Smooth muscle cell (in vitro differentiated cells): Measurements from ENCODE around the gene ERBB2. TPM values are rescaled to one million over a fixed set of nuclear protein-coding genes. Genes with fewer than 3 reads are reported as not detected.
A peak's percentile ranks its signal among the peaks of the same experiment; 100 is the strongest.

Experiments
- DNase-seq: peaks from one replicate; lab custom pipeline; 2025; ENCODE audit not compliant: unreplicated experiment; lab: John Stamatoyannopoulos, UW
- H2AFZ ChIP-seq: fragments of 200-600 bp; sonication (generic); 2 replicates; pipeline ENCODE4 v1.6.0; 2016; ENCODE audit warnings: antibody characterized with exemption, low read depth, mild to moderate bottlenecking
- H3F3A ChIP-seq: fragments of 200-600 bp; sonication (generic); 2 replicates; pipeline ENCODE4 v1.6.0; 2017; ENCODE audit warnings: antibody characterized with exemption, low read depth
- H3K27ac ChIP-seq: fragments of 200-600 bp; sonication (generic); 2 replicates; pipeline ENCODE4 v1.5.1; 2016; ENCODE audit warnings: low read depth, mild to moderate bottlenecking
- H3K27me3 ChIP-seq: fragments of 200-600 bp; sonication (generic); 2 replicates; pipeline ENCODE4 v1.6.1; 2016; ENCODE audit warnings: low read depth, mild to moderate bottlenecking
- H3K36me3 ChIP-seq: fragments of 200-600 bp; sonication (generic); 2 replicates; pipeline ENCODE4 v1.5.1; 2016; ENCODE audit warnings: low read depth
- H3K4me1 ChIP-seq: fragments of 200-600 bp; sonication (generic); 2 replicates; pipeline ENCODE4 v1.5.1; 2016; ENCODE audit warnings: low read depth
- H3K4me2 ChIP-seq: fragments of 200-600 bp; sonication (generic); 2 replicates; pipeline ENCODE4 v1.6.0; 2016; ENCODE audit warnings: mild to moderate bottlenecking
- H3K4me3 ChIP-seq: fragments of 200-600 bp; sonication (generic); 2 replicates; pipeline ENCODE4 v1.5.1; 2016; ENCODE audit warnings: mild to moderate bottlenecking
- H3K79me2 ChIP-seq: fragments of 200-600 bp; sonication (generic); 2 replicates; pipeline ENCODE4 v1.6.0; 2016; ENCODE audit warnings: low read depth, mild to moderate bottlenecking
- H3K9ac ChIP-seq: fragments of 200-600 bp; sonication (generic); 2 replicates; pipeline ENCODE4 v1.6.0; 2016; ENCODE audit warnings: low read depth
- H3K9me3 ChIP-seq: fragments of 200-600 bp; sonication (generic); replicated peaks from 2 replicates; pipeline ENCODE4 v1.5.1; 2016; ENCODE audit warnings: low read depth
- H4K20me1 ChIP-seq: fragments of 200-600 bp; sonication (generic); 2 replicates; pipeline ENCODE4 v1.6.0; 2016; ENCODE audit warnings: low read depth
- WGBS: methylation state at CpG from one replicate; pipeline ENCODE4 v1.1.7; 2016; ENCODE audit warnings: low lambda C conversion rate; 5-methylcytosine and 5-hydroxymethylcytosine counted together
- polyA plus RNA-seq: library from polyadenylated mRNA; unstranded; fragments of >200 nt; fragmentation: Nextera tagmentation; extraction: Ambion mirVana; gene quantifications from 2 replicates; pipeline ENCODE4 v1.2.1, GENCODE V29; 2016
- total RNA-seq: library from RNA; depleted of rRNA; stranded (reverse); fragments of >200 nt; gene quantifications from 2 replicates; pipeline ENCODE4 v1.2.3, GENCODE V29; 2014
- TF ChIP-seq, protein P1 (sequence below): fragments of 200-600 bp; sonication (generic); IDR thresholded peaks from 2 replicates; pipeline ENCODE4 v1.5.1; 2017; ENCODE audit warnings: borderline replicate concordance, mild to moderate bottlenecking, antibody characterized with exemption; ENCODE audit not compliant: insufficient read depth, poor library complexity, severe bottlenecking

The ERBB2 gene
- total and polyA plus RNA-seq, 2 experiments from 2014 or later = 49.4 to 53.6 TPM

DNA sequence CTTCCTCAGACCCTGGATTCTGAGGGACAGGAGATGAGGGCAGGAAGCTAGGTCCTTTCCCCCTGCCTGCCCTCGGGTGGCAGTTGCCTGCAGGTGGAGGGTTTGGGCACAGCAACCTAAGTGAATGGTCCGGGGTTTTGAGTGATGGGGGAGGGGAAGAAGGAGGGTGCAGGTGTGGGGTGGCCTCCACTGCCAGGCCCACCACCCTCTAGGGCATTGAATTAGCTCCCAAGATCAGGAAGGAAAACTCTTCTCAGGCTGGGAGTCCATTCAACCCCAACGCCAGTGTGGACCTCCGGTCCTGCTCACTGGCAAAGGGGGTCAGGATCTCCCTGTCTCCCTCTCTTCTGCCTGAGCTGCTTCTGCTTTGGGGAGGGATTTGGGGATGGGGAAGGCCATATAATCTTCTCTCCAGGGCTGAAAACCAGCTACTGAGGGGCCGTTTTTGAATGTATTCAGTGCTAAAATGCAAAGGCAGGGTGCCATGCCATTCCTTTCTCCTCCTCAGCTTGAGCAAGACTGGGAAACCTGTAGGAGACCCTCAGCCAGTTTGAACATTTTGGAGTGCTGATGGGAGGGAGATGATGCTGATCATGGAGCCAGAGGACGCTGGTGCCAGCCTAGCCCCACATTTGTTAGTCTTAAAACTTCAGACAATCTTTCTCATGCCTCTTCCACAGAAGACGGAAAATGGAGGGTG lies 56.7 kb downstream of the ERBB2 start:
- 84% methylated on average over 7 of the region's 7 CpGs for WGBS
- Histone ChIP-seq H3K27ac (peak overlapping the region; percentile 94), H3F3A (peaks cover 15% of the 10 kb centered on the region), H3K4me2 (no peak overlapping the region), H3K9ac (no peak overlapping the region), H3K27me3 (no peaks in the 10 kb centered on the region), H3K36me3 (no peaks in the 10 kb centered on the region), H2AFZ (no peak overlapping the region), H3K4me3 (no peak overlapping the region), H3K9me3 (no peaks in the 10 kb centered on the region), H4K20me1 (no peaks in the 10 kb centered on the region), H3K4me1 (peaks cover 13% of the 10 kb centered on the region), H3K79me2 (no peaks in the 10 kb centered on the region)
- TF ChIP-seq, protein P1, sequence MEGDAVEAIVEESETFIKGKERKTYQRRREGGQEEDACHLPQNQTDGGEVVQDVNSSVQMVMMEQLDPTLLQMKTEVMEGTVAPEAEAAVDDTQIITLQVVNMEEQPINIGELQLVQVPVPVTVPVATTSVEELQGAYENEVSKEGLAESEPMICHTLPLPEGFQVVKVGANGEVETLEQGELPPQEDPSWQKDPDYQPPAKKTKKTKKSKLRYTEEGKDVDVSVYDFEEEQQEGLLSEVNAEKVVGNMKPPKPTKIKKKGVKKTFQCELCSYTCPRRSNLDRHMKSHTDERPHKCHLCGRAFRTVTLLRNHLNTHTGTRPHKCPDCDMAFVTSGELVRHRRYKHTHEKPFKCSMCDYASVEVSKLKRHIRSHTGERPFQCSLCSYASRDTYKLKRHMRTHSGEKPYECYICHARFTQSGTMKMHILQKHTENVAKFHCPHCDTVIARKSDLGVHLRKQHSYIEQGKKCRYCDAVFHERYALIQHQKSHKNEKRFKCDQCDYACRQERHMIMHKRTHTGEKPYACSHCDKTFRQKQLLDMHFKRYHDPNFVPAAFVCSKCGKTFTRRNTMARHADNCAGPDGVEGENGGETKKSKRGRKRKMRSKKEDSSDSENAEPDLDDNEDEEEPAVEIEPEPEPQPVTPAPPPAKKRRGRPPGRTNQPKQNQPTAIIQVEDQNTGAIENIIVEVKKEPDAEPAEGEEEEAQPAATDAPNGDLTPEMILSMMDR = no peak
- DNase-seq = no peak

DNA sequence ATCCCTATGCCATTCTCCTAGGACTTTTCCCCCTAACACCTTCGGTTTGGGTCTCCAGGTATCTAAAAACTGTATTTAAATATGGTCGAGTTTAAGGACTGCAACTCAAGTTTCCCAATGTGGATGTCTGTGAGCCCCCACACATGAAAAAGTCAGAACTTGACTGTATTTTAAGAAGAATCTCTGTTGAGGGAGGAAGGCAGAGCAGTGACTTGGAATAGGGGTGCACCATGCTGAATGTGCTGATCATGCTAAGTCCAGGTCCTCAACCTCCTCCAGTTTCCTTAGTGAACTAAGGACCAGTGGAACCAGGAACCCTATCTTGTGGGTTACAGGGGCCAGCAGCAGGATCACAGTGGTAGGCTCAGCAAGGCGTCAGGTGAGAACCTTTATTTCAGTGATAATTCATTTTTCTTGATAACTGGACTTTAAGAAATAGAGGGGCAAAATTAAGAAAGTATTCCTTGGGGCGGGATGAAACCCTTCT lies 57.4 kb downstream of the ERBB2 start:
- no peak overlapping the region for H2AFZ ChIP-seq
- H3K9ac ChIP-seq = peak overlapping the region; percentile 14
- DNase-seq = no peak
- peak overlapping the region; percentile 71 for H3K27ac ChIP-seq
- H3K4me3 ChIP-seq = no peak overlapping the region
- no peaks in the 10 kb centered on the region for H3K36me3 ChIP-seq
- H3K27me3 ChIP-seq = no peaks in the 10 kb centered on the region
- peaks cover 15% of the 10 kb centered on the region for H3F3A ChIP-seq
- peaks cover 13% of the 10 kb centered on the region for H3K4me1 ChIP-seq
- 92% methylated on average over 4 of the region's 4 CpGs for WGBS
- H3K4me2 ChIP-seq = peak overlapping the region; percentile 23
- H4K20me1 ChIP-seq = no peaks in the 10 kb centered on the region
- H3K9me3 ChIP-seq = no peaks in the 10 kb centered on the region
- TF ChIP-seq, protein P1 = no peak
- H3K79me2 ChIP-seq = no peaks in the 10 kb centered on the region

DNA sequence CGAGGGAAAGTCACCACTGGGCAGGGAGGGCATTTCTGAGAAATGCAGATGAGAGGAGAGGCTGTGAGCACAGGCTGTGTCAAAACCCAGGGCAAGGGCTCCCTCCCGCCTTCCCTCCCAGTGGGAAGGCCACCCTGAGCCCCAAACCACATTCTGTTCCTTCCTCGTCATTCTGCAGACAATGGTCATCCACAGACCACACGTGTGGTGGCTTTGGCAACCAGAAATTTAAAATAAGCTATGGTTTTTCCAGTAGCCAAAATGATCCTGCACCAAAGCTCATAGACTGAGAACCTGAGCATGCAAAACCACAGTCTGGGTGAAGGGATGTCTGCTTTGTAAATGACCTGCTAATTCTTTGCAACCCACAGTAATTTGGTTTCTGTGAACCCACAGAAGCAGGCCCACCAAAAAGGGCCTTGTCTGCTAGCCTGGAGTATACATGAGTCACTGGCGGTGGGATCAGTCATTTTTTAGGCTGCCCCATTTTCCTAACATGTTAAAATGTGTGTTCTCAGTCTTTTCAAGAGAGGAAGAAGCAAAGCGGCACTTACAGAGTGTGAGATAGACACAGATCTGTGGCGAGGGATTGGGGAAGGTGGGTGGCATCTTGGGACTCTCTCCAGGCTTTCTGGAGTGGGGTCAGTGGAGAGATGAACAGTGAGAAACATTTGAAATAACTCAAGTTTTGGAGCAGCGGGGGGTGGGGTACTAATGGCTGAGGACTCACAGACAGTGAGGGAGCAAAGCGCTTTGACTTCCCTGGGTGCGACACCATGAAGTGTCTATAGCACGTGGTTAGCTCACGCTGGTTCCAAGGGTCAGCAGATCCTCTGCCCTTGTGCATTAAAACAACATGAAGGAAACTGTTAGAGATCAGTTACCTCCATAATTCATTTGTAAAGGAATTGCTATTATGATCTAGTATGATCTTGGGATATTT lies 58.3 kb downstream of the ERBB2 start:
- Histone ChIP-seq H3K9ac (peak overlapping the region; percentile 14), H3K27ac (peak overlapping the region; percentile 71), H3K9me3 (no peaks in the 10 kb centered on the region), H4K20me1 (no peaks in the 10 kb centered on the region), H3K27me3 (no peaks in the 10 kb centered on the region), H3K79me2 (no peaks in the 10 kb centered on the region), H3K4me1 (peaks cover 22% of the 10 kb centered on the region), H2AFZ (no peak overlapping the region), H3K4me3 (no peak overlapping the region), H3K36me3 (no peaks in the 10 kb centered on the region), H3K4me2 (peak overlapping the region; percentile 23), H3F3A (peaks cover 10% of the 10 kb centered on the region)
- DNase-seq = no peak
- TF ChIP-seq, protein P1 = no peak
- WGBS = 54% methylated on average over 12 of the region's 12 CpGs
